HUES64 (cell line): ENCODE measurements around the gene PODN.

Source experiments
- H3K27ac ChIP-seq: 2 replicates; pipeline ENCODE4 v1.7.0; 2013; ENCODE audit warnings: low read depth, low read length, inconsistent platforms
- H3K27me3 ChIP-seq: 2 replicates; pipeline ENCODE4 v1.6.1; 2013; ENCODE audit warnings: mild to moderate bottlenecking, low read length; ENCODE audit not compliant: insufficient read depth
- H3K36me3 ChIP-seq: 2 replicates; pipeline ENCODE4 v1.6.1; 2013; ENCODE audit warnings: mild to moderate bottlenecking, low read length; ENCODE audit not compliant: insufficient read depth
- H3K4me1 ChIP-seq: 2 replicates; pipeline ENCODE4 v1.6.1; 2013; ENCODE audit warnings: mild to moderate bottlenecking, low read length, moderate library complexity; ENCODE audit not compliant: insufficient read depth
- H3K4me3 ChIP-seq: 2 replicates; pipeline ENCODE4 v1.5.1; 2013; ENCODE audit warnings: mild to moderate bottlenecking, low read length, moderate library complexity
- H3K9ac ChIP-seq: 2 replicates; pipeline ENCODE4 v1.6.1; 2013; ENCODE audit warnings: mild to moderate bottlenecking, low read depth, low read length
- H3K9me3 ChIP-seq: 2 replicates; pipeline ENCODE4 v1.6.1; 2013; ENCODE audit warnings: low read depth, low read length; ENCODE audit not compliant: insufficient read depth
- WGBS: fragments of 150-250, 120-280 bp; methylation state at CpG from one replicate; pipeline ENCODE4 v1.1.7; 2013; ENCODE audit warnings: missing lambda C conversion rate; 5-methylcytosine and 5-hydroxymethylcytosine counted together

The PODN gene

DNA sequence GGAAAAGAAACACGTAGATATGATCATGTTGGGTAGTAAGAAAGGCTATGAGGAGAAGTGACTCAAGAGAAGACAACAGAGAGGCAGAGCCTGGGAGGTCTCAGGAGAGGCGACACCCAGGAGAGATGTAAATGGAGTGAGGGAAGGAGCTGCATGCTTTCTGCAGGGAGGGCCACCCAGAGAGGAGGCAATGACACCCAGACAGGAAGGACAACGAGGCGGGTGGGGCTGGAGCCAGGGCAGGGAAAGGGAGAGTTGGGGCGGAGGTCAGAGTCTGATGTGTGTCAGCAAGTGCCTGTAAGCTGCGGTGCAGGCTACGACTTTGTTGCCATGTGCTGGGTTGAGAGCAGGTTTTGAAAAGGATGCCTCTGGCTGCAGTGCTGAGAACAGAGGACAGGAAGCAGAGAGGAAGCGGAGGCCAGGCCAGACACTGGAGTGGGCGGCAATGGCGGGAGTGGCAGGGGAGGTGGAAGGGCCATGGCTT, 49.1 kb downstream of the PODN start:
- no peaks in the 10 kb centered on the region for H3K27me3 ChIP-seq
- no peak overlapping the region for H3K27ac ChIP-seq
- 80% methylated on average over 10 of the region's 10 CpGs for WGBS
- no peaks in the 10 kb centered on the region for H3K36me3 ChIP-seq
- H3K4me3 ChIP-seq = no peak overlapping the region
- H3K9me3 ChIP-seq = peaks cover 3% of the 10 kb centered on the region; the same call in 1 of the 2 replicates
- H3K9ac ChIP-seq = no peak overlapping the region
- H3K4me1 ChIP-seq = peaks cover 13% of the 10 kb centered on the region; the same call in 1 of the 2 replicates

DNA sequence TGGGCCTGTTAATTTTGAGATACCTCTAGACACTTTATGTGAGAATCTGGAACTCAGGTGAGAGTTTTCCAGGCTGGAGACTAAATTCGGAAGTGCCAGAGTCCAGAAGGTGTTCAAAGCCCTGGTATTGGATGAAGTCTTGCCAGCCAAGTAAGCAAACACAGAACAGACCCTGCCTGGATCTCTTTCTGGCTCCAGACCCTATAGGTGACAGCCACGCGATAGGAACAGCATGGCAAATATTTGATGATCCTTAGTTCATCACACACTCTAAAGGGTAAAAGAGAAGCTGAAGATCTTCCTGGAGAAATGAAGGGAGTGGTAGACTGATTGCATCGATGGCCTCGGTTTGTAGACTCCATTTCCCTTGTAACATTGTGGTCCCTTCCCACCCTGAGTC, 49.7 kb downstream of the PODN start:
- H3K9me3 ChIP-seq = peaks cover 3% of the 10 kb centered on the region; the same call in 1 of the 2 replicates
- no peaks in the 10 kb centered on the region for H3K36me3 ChIP-seq
- H3K27ac ChIP-seq = no peak overlapping the region
- no peaks in the 10 kb centered on the region for H3K27me3 ChIP-seq
- H3K4me3 ChIP-seq = no peak overlapping the region
- no peak overlapping the region for H3K9ac ChIP-seq
- H3K4me1 ChIP-seq = peaks cover 18% of the 10 kb centered on the region; the same call in 1 of the 2 replicates
- 78% methylated on average over 5 of the region's 5 CpGs for WGBS

DNA sequence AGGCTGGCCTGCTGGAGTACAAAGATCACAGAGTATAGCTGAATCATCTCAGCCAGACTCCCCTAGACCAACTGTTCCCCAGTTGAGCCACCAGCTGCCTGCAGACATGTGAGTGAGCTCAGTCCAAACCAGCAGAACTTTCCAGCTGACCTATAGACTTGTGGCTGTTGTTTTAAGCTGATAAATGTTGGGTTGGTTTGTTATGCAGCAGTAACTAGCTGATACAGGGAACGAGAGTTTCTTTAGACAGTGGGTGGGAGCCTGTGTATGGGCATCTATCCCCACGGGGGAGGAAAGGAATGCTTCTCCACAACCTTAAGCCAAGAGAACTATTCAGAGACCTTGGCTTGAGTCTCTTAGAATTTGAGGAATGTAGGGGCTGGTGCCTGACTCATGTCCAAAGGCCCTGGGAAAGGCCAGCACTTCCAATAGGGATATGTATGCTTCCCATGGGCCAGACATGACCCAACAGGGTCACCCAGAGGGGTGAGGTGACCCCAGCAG, 50.3 kb downstream of the PODN start:
- Histone ChIP-seq H3K9ac (no peak overlapping the region), H3K9me3 (peaks cover 3% of the 10 kb centered on the region; the same call in 1 of the 2 replicates), H3K36me3 (no peaks in the 10 kb centered on the region), H3K4me3 (no peak overlapping the region), H3K27ac (no peak overlapping the region), H3K4me1 (peaks cover 19% of the 10 kb centered on the region; the same call in 1 of the 2 replicates), H3K27me3 (no peaks in the 10 kb centered on the region; the same call in 1 of the 2 replicates)
- WGBS = 86% methylated on average over 2 of the region's 2 CpGs

DNA sequence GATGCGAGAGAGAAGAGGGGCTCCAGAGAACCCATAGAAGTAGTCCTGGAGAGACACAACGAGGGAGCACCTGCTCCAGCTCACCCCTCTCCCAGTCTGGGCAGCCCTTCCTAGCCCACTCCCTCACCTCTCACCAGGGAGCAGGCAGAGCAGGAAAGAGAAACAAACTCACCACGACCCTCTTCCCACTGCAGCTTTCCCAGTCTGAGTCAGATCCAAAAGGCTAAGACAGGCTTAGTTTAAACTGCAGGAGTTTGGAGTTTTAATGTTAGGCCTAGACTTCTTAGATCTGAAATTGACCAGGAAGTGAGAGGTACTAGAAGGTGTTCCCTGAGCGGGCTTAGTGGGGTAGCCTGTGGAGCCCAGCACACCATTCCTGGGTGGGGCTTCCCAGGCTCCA, 50.8 kb downstream of the PODN start:
- Histone ChIP-seq H3K27ac (no peak overlapping the region), H3K36me3 (no peaks in the 10 kb centered on the region), H3K4me3 (no peak overlapping the region), H3K9me3 (peaks cover 3% of the 10 kb centered on the region; the same call in 1 of the 2 replicates), H3K27me3 (no peaks in the 10 kb centered on the region; the same call in 1 of the 2 replicates), H3K4me1 (peaks cover 19% of the 10 kb centered on the region; the same call in 1 of the 2 replicates), H3K9ac (no peak overlapping the region)
- WGBS = 78% methylated on average over 4 of the region's 4 CpGs

DNA sequence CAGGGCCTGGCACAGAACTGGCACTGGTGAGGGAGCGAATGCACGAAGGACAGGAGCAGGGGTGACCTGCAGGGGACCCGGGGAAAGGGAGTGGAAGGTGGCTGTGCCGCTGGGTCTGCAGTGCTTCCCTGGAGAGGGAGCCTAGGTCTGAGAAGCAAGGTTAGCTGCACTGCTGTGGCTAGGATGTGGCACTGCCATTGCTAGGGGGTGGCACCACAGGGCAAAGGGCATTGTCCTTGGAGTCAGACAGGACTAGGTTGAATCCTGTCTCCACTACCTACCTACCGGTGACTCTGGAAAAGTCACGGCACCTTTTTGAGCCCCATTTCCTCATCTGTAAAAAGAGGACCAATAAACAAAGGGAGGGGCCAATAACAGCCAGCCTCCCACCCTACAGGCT, 52.1 kb downstream of the PODN start:
- H3K9ac ChIP-seq = no peak overlapping the region
- no peak overlapping the region for H3K27ac ChIP-seq
- 92% methylated on average over 6 of the region's 6 CpGs for WGBS
- H3K9me3 ChIP-seq = peaks cover 3% of the 10 kb centered on the region; the same call in 1 of the 2 replicates
- no peaks in the 10 kb centered on the region; the same call in 1 of the 2 replicates for H3K27me3 ChIP-seq
- H3K4me3 ChIP-seq = no peak overlapping the region
- H3K4me1 ChIP-seq = peaks cover 19% of the 10 kb centered on the region; the same call in 1 of the 2 replicates
- no peaks in the 10 kb centered on the region for H3K36me3 ChIP-seq

DNA sequence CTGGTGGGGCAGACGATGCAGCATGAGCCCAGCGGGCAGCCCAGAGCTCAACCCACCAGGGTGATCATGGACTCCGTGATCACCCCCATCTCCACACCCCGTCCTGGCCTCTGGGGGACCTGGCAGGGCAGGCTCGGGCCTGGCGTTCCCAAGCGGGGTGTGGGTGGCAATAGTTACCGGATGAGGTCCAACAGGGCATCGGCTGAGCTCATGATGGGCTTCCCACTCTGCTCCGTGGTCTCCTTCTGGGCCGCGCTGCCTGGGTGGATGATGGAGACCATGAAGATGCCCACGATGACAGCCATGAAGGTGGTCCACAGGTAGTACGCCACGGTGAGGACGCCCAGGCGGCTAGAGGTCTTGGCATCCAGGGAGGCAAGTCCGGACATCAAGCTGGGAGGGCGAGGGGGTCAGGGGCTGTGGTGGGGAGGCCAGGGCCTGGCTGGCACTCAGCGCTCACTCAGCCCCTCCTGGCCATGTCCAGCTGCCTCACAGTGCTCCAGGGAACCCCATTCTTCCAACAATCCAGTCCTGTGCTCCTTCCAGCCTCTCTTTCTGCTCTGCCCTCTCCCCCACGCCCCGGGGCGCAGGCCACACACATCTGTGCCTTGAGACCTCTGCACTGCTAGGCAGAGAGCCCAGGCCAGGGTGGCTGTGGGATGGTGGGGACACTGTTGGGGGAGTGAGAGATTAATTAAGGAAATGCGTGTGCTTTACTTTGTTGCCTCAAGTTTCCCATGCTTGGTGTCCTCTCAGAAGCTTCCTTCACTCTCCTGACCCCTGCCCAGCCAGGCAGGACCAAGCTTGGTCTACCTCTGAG, 52.8 kb downstream of the PODN start:
- H3K4me1 ChIP-seq = peaks cover 19% of the 10 kb centered on the region; the same call in 1 of the 2 replicates
- no peaks in the 10 kb centered on the region for H3K36me3 ChIP-seq
- H3K9me3 ChIP-seq = peaks cover 3% of the 10 kb centered on the region; the same call in 1 of the 2 replicates
- no peaks in the 10 kb centered on the region; the same call in 1 of the 2 replicates for H3K27me3 ChIP-seq
- no peak overlapping the region for H3K27ac ChIP-seq
- no peak overlapping the region for H3K9ac ChIP-seq
- no peak overlapping the region for H3K4me3 ChIP-seq
- WGBS = 91% methylated on average over 24 of the region's 24 CpGs

DNA sequence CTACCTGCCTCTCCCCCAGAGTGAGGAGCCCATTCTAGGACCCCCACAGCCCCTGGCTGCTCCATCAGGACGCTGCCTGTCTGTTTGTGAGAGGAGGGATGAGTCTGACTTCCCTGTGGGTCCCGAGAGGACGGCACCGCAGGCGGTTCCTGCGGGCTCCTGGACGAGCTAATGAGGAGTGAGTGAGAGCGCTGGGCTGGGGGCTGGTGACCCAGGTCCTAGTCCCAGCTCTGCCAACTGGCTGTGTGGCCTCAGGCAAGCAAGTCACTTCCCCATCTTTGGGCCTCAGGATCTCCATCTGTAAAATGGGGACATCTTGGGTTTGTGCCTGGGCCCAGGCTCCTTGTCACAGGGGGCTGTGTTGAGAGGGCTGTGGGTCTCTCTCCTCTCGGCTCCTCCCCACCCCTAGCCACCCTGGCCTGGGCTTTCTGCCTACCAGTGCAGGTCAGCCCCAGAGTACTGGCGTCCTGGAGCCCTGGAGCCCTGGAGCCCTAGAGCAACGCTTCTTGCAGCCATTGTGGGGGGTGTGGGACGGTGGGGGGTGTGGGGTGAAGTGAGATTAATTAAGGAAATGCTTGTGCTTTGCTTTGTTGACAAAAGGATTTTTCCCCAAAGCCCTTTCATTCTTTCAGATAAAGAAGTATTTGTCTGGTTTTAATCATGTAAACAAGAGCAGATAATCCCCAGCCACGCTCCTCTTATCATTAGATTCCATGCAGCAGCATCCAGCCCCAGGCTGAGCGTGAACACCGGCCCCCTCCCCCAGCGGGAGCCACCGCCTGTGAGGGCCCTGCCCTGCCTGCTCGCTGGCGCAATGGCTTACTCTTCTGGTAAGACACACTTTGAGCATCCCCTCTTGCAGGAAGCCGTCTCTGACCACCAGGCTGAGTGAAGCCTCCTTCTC, 53.6 kb downstream of the PODN start:
- Histone ChIP-seq H3K27me3 (no peaks in the 10 kb centered on the region; the same call in 1 of the 2 replicates), H3K27ac (no peak overlapping the region), H3K4me1 (peaks cover 19% of the 10 kb centered on the region; the same call in 1 of the 2 replicates), H3K9me3 (peaks cover 3% of the 10 kb centered on the region; the same call in 1 of the 2 replicates), H3K4me3 (no peak overlapping the region), H3K36me3 (no peaks in the 10 kb centered on the region), H3K9ac (no peak overlapping the region)
- WGBS = 44% methylated on average over 20 of the region's 20 CpGs

DNA sequence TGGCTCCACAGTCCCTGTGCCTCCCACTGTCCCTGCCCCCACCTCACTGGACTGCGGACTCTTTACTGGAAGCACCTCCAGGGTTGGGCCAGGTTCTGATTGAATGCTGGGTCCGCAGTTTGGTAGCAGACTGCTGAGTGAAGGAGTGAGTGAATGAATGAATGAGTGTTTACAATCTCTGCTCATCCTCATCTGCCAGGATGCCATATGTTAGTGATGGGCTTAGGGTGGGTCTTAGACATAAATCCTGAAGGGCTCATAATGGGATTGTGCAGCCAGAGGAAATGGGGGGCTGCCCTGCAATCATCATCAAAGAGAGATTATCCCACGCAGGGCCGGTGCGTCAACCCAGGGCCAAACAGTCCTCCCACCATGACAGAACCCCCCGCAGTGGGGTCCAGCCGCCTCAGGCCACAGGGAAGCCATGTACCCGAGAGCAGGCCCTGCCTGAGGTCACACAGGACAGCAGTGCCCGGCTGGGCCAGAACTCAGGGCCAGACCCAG, 54.3 kb downstream of the PODN start:
- 82% methylated on average over 8 of the region's 9 CpGs for WGBS
- Histone ChIP-seq H3K9me3 (peaks cover 3% of the 10 kb centered on the region; the same call in 1 of the 2 replicates), H3K36me3 (no peaks in the 10 kb centered on the region), H3K4me1 (peaks cover 15% of the 10 kb centered on the region; the same call in 1 of the 2 replicates), H3K27ac (no peak overlapping the region), H3K9ac (no peak overlapping the region), H3K27me3 (peaks cover 3% of the 10 kb centered on the region; the same call in 1 of the 2 replicates), H3K4me3 (no peak overlapping the region)

DNA sequence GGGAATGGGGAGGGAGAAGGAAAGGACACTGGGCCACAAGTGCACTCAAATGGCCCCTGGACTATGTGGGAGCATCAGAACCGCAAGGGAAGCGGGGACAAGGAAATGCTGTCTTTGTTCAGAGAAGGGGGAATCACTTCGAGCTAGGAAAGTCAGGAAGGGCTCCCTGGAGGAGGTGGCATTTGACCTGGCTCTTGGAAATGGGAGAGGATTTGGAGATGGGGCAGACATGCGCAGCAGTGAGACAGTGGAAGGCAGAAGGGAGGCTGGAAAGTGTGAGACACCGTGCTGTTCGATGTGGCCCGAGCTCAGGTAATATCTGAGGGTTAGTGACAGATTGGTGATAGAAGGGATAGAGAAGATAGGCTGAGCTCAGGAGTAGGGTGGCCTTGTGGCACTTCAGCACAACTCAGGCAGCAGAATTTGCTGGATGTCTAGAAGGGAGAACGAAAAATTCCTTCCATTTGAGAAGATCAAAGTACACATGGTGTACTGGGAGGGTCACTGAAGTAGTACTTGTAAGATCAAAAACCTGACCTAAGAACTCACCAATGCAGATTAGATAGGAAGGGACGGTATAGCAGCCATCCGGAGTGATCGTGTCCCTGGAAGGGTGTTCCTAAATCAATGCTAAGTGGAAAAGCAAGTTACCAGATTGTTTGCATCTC, 55.1 kb downstream of the PODN start:
- H3K27ac ChIP-seq = no peak overlapping the region
- H3K4me1 ChIP-seq = peaks cover 17% of the 10 kb centered on the region; the same call in 1 of the 2 replicates
- H3K4me3 ChIP-seq = no peak overlapping the region
- no peaks in the 10 kb centered on the region for H3K36me3 ChIP-seq
- WGBS = 91% methylated on average over 11 of the region's 11 CpGs
- H3K27me3 ChIP-seq = peaks cover 3% of the 10 kb centered on the region; the same call in 1 of the 2 replicates
- no peak overlapping the region for H3K9ac ChIP-seq
- H3K9me3 ChIP-seq = peaks cover 3% of the 10 kb centered on the region; the same call in 1 of the 2 replicates

DNA sequence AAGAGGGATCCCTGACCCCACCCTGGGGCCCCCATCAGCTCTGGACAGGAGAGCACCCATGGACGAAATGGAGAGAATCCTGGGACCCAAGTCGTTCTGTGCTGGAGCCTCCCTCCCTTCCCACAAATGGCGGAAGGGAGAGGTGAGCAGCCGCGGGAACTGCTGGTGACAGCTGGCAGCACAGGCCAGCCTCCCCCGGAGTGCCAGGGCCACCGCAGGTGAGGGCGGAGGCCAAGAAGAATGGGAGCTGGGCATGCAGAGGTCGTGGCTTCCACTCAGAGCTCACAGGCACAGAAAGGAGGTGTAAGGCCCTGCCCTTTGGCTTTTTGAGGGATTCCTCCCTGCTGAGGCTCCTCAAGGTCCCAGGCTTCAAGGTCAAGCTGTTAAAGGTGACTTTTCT, 55.8 kb downstream of the PODN start:
- H3K27me3 ChIP-seq = peaks cover 3% of the 10 kb centered on the region; the same call in 1 of the 2 replicates
- no peak overlapping the region for H3K9ac ChIP-seq
- peaks cover 19% of the 10 kb centered on the region; the same call in 1 of the 2 replicates for H3K4me1 ChIP-seq
- H3K27ac ChIP-seq = no peak overlapping the region
- H3K9me3 ChIP-seq = no peaks in the 10 kb centered on the region
- no peak overlapping the region for H3K4me3 ChIP-seq
- WGBS = 84% methylated on average over 9 of the region's 9 CpGs
- H3K36me3 ChIP-seq = no peaks in the 10 kb centered on the region
